Fibroblast of skin of left biceps (primary cell): Measurements from ENCODE around the gene CREB3L2.
A peak's percentile ranks its signal among the peaks of the same experiment; 100 is the strongest.
"Not testable (repeated sequence)": the region's sequence is repeated elsewhere in the genome, so short reads cannot be mapped to it uniquely, and the experiment has no call there.

Source experiments
- DNase-seq, 2 experiments: peaks; one replicate each; pipeline ENCODE4 v3.0.0-alpha.2; 2013; ENCODE audit warnings: low read depth in 2 of 2

The CREB3L2 gene

DNA sequence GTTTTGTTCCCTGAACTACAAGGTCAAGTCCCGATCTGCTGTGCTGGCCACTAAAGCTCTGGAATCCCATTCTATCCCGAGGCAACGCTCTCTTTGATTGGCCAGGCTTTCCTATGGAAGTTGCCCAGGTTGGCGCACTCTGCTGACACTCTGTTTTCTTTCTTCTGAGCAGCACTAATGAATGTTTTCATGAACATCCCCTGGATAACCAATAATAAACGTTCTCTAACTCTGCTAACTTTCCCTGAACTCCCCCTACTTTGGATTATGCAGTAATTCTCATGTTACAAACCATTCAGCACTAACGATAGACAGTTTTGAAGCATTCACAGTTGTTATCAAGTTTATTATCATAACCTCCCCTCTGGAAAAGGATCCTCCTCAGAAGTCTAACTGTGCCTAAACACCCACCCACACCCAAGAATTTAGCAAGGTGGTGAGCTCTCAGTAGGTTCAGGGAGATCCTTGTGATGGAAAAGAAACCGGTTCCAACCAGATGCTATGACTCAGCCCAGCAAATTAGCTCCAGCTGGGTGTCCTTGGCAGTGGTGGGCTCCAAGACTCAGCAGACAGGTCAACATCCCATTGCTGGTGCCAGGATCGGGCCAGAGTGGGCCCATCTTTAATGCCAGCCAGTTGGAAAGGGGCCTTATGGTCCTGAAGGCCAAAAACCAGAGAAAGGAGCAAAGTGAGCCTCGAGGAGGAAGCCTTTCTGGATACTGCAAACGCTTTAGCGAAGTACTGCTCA is 68.4 kb downstream of the CREB3L2 start:
- DNase-seq = no peak

DNA sequence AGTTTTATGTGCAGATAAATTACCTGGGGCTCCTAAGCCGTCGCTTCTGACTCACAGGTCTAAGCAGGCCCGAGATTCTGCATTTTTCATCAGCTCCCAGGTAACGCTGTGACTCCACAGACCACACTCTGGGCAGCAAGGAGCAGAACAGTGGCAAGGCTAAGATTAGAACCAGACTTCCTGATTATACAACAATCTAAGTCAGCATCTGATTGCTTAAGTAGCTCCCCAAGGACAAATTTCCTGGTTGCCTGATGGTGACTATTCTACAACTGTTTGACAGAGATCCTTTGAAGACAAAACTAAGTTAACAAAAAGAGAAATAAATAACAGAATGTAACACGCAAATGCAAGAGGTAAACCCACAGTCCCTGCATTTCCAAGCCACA is 69.0 kb downstream of the CREB3L2 start:
- no peak for DNase-seq

- no peak for DNase-seq
These were observed 70.1 kb downstream of the CREB3L2 start for GRCh38 chr7:137931823-137932222.

- DNase-seq = peak in 1 of 2 experiments; percentile 67
These were observed 71.3 kb downstream of the CREB3L2 start for GRCh38 chr7:137930581-137930980.

GRCh38 chr7:137928626-137929025 is 73.3 kb downstream of the CREB3L2 start:
- no peak for DNase-seq

DNA sequence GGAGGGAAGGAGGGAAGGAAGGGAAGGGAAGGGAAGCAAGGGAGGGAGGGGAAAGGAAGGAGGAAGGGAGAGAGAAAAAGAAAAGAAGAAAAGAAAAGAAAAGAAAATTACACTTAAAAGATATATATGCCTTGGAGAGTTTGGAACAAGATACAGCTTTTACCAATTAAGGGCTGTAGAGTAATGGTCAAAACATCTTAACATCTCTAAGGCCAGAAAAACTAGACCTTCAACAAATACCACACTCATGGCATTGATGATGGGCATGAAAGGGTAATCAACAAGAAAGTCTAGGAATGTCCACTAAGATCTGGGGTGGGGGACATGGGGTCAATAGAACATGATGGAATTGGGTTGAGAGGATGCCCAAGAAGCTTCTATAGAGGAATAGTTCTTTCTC is 74.5 kb downstream of the CREB3L2 start:
- DNase-seq = no peak

- DNase-seq = not testable (repeated sequence)
These were observed 75.7 kb downstream of the CREB3L2 start for GRCh38 chr7:137926206-137926605.

DNA sequence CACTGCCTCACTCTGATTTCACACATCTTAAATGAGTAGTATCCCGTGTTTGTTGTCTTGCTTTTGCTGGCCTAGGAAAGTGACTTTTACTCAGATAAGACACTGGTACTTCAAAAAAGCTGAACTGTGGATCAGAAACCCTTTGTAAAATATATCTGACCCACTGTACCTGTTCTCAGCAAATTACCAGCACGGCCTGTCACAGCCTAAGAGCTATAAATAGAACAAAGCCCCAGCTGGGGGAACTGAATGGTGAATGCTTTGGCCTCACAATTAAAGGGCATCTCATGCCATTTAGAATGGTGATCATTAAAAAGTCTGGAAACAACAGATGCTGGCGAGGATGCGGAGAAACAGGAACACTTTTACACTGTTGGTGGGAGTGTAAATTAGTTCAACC is 76.1 kb downstream of the CREB3L2 start:
- DNase-seq = no peak

GRCh38 chr7:137925091-137925490 is 76.8 kb downstream of the CREB3L2 start:
- DNase-seq = no peak

DNA sequence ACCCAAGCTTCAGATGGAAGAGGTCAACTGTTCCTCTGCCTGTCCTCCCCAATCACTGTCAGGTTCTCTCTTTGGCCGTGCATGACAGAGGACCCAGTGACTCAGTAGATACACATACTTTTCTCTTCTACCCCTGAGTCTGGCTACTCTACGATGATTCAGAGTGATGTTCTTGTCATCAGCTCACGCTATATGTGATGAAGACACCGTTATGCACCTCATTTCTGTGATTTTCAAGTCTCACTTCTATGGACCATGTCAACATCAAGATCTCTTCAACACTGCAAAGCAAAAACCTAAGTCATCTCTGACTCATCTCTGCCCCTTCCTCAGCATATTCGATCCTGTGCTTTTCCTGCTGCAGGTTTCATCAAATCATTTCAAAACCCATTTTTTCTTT is 78.5 kb downstream of the CREB3L2 start:
- peak; percentile 41 to 51 for DNase-seq

GRCh38 chr7:137920637-137921399 is 81.1 kb downstream of the CREB3L2 start:
- DNase-seq = no peak

DNA sequence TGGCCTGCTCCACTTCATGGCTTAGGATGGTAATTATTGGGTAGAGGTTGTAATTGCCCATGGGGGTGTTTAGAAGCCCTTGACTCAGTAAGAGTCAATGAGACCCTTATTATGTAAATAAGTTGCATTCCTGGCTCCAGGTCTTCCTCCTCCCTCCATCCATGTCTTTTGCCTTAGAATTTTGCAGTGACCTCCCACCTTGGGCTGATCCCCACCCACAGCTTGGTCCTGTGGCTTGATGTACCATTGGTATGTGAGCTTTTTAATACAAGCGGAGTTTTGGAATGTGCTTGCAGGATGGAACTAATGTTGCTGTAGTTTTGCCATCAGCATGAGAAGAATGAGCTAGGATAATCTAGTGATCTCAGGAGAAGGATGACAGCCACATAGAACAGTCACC is 81.9 kb downstream of the CREB3L2 start:
- no peak for DNase-seq

DNA sequence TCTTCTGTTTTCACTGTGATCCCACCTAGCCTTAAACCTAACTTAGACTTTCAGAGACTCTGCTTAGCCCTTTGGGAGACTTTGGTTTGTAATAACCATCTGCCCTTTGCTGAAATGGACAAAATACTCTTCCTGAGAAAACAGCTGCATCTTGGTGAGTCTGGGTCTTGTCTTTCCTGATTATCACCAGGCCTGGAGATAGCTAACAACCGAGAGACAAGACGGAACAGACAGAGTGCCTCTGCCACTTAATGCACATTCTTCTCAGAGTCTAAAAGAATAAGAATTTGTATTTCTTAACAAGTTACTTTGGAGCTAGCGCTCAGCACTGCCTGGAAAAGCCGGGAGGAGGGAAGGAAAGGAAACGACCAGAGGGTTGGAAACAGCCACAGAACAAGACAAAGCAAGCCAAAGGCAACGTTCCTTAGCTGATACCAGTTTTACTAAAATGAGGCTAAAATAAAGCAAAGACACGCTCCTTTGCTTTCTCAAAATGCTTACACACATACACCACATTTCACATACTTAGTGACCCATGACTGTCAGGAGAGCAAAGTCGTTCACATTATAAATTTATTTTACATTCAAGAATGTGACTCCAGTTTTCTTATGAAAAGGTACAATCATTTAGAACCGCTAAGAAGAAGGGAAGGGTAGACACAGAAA is 84.8 kb downstream of the CREB3L2 start:
- DNase-seq = no peak

GRCh38 chr7:137916564-137916963 is 85.3 kb downstream of the CREB3L2 start:
- DNase-seq = no peak

- DNase-seq = no peak
These were observed 86.6 kb downstream of the CREB3L2 start for GRCh38 chr7:137915266-137915665.

DNA sequence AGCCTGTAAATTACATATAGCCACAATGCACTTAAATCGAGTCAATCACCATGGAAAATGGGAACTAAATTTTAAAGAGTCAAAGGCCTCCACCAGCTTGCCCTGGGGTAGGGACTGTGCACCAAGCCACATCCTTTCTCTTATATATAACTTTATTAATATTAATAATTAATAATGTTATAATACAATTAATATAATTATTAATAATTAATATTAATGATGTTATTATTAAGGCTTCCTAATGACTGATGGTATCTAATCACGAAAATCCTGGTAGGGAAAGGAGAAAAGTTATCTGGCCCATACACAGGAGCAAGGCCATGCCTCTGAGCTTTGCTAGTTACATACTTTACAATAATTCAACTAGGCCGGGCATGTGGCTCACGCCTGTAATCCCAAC is 87.9 kb downstream of the CREB3L2 start:
- DNase-seq = no peak

DNA sequence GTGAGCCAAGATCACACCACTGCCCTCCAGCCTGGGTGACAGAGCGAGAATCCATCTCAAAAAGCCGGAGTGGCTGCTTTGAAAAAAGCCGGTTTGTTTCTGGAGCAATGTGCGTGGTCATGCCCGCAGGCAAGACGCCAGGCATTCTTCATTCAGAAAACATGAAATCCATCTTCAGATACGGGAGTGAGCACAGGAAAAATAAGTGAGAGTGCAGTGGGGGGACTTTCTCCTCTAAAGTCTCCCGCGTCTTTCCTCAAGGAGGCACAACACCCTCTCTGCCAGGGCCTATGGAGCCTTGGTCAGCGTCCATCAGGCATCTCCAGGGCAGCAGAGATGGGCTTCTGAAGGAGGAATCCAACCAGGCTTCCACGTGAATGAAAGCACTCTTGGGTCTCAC is 92.8 kb downstream of the CREB3L2 start:
- no peak for DNase-seq

- no peak for DNase-seq
These were observed 93.8 kb downstream of the CREB3L2 start for GRCh38 chr7:137908106-137908505.

DNA sequence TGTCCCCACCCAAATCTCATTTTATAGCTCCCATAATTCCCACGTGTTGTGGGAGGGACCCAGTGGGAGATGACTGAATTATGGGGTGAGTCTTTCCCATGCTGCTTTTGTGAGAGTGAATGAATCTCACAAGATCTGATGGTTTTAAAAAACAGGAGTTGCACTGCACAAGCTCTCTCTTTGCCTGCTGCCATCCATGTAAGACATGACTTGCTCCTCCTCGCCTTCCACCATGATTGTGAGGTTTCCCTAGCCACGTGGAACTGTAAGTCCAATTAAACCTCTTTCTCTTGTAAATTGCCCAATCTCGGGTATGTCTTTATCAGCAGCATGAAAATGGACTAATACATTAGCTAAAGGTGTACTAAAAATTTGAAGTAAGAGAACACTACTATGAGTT is 95.2 kb downstream of the CREB3L2 start:
- not testable (repeated sequence) for DNase-seq

DNA sequence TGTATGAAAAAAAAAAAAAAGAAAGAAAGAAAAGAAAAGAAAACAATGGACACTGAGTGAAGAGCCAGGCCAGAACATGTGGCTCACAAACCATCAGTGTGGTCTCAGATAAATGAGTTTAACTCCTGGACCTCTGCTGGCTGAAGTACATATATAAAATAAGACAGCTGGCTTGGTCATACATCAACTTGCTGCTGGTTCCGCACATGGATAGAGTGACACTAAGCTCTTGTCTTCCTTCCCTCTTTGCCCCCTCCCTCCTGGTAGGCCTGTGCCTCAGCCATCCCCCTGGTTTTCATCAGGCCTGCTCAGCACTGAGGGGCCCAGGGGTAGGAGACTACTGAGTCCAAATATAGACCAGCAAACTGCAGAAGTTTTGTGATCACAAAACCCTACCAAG is 97.1 kb downstream of the CREB3L2 start:
- no peak for DNase-seq

DNA sequence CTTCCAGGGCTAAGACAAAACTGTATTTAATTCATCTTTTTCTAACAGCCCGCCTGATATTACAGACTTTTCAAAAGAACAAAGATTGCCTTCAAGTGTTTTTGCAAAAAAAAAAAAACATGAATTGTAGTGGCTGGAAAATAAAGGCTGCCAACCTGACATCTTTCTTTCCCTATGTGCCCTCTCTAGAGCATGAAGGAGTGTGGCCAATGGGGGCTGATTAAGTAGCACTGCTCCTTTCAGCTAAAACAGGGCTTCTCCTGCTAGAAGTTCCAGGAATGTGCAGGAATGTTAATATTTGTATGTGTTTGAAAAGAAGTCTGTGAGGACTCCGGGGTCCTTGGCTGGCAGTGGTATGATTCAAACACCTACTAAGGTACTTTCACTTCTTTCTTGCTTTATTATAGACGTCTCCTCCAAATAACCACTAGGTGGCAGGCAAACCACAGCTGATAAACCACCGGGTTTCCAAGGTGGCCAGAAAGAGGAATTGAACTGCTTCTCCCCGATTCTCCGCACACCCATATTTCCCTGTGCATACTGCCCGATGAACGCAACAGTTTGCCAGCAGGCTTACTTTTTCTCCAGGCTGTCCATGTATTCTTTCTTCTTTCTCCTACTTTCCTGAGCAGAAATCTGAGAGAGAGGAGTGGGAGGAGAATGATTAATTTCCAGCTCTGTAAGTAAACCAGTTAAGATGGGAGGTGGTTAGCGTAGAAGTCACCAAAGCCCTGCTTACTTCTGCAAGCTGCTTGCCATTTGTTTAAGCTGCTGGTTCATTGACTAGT is 98.3 kb downstream of the CREB3L2 start:
- DNase-seq = peak; percentile 28 to 32

GRCh38 chr7:137900137-137900536 is 101.7 kb downstream of the CREB3L2 start:
- no peak for DNase-seq
